ENCODE results near the gene PPM1J. TPM values are rescaled to one million over a fixed set of nuclear protein-coding genes. Genes with fewer than 3 reads are reported as not detected.
"Not testable (repeated sequence)": the region's sequence is repeated elsewhere in the genome, so short reads cannot be mapped to it uniquely, and the experiment has no call there.

The PPM1J gene
- total RNA-seq, 1 donor from 2014 or later = 1.6 TPM

- Mint-ChIP-seq H3K27me3 (ENCODE audit: unreplicated experiment) (peaks cover 7% of the 10 kb centered on the region), H3K4me3 (ENCODE audit: unreplicated experiment) (no peak overlapping the region), H3K9me3 (ENCODE audit: unreplicated experiment) (no peaks in the 10 kb centered on the region), H3K4me1 (ENCODE audit: unreplicated experiment) (peaks cover 5% of the 10 kb centered on the region), H3K27ac (ENCODE audit: unreplicated experiment) (no peak overlapping the region), H3K36me3 (ENCODE audit: low read depth, unreplicated experiment) (no peaks in the 10 kb centered on the region)
- TF ChIP-seq CTCF (IDR thresholded peaks at IDR 0.05; ENCODE audit: unreplicated experiment) = no peak
- no peak for DNase-seq (ENCODE audit: low spot score)
Measured at GRCh38 chr1:112727716-112728115, 12.6 kb upstream of the PPM1J start.

- H3K9me3 Mint-ChIP-seq (ENCODE audit: unreplicated experiment); H3K36me3 Mint-ChIP-seq (ENCODE audit: low read depth, unreplicated experiment); H3K4me1 Mint-ChIP-seq (ENCODE audit: unreplicated experiment); H3K27me3 Mint-ChIP-seq (ENCODE audit: unreplicated experiment); DNase-seq (ENCODE audit: low spot score); H3K27ac Mint-ChIP-seq (ENCODE audit: unreplicated experiment); H3K4me3 Mint-ChIP-seq (ENCODE audit: unreplicated experiment): not testable (repeated sequence)
Measured at GRCh38 chr1:112724240-112724639, 9.1 kb upstream of the PPM1J start.

DNA sequence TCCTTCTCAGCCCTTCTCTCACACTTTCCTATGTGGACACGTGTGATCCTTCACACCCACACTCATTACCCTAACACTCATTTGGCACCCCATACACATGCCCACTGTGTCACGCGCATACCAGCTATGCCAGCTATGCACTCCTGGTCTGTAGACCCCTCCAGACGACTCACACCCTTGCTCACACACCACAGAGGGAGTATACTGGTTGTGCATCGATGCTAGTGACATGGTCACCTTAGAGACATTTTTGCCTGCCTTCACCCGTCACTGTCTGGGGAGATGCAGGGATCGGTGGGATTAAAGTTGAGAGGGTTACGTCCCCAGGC is 8.3 kb upstream of the PPM1J start:
- Mint-ChIP-seq H3K9me3 (ENCODE audit: unreplicated experiment) (no peaks in the 10 kb centered on the region), H3K4me3 (ENCODE audit: unreplicated experiment) (peak overlapping the region; percentile 53), H3K27me3 (ENCODE audit: unreplicated experiment) (peaks cover 9% of the 10 kb centered on the region), H3K4me1 (ENCODE audit: unreplicated experiment) (peaks cover 7% of the 10 kb centered on the region), H3K36me3 (ENCODE audit: low read depth, unreplicated experiment) (no peaks in the 10 kb centered on the region), H3K27ac (ENCODE audit: unreplicated experiment) (no peak overlapping the region)
- TF ChIP-seq CTCF (IDR thresholded peaks at IDR 0.05; ENCODE audit: unreplicated experiment) = no peak
- DNase-seq (ENCODE audit: low spot score) = no peak

DNA sequence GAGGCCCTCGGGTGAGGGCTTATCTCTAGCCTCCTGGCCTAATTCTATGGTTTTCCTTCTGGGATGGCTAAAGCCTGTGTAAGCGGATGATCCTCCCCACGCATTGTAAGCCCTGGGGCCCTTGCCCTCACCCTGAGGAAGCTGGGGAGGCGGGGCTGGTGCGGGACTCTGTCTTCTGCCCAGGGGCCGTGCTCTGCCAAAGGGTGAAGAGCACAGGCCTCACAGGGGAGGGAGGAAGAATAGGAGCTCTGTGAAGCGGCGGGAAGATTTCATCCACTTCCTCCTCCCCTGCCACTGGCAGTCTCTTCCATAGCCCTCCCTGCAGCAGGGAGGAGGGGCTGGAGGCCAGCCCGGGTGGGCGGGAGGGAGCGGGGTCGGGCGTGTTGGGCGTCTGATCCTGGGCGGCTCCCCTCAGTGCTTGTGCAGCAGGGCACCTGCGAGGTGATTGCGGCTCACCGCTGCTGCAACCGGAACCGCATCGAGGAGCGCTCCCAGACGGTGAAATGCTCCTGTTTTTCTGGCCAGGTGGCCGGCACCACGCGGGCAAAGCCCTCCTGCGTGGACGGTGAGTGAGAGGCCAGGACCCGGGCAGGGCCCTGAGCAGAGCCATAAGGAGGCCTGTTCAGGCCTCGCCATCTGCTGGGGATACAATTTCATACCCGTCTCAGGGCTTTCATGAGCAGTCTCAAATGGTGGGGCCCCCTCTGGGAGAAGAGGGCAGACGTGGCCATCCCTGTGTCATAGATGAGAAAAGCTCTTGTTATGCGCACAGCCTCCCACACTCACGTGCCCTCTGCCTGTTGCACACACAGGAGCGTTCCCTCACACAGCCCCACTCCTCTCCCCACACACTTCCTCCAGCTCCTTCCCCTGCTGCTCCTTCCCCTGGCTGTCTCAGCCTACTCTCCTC is 7.7 kb upstream of the PPM1J start:
- H3K4me1 Mint-ChIP-seq (ENCODE audit: unreplicated experiment) = peaks cover 7% of the 10 kb centered on the region
- DNase-seq (ENCODE audit: low spot score) = no peak
- H3K9me3 Mint-ChIP-seq (ENCODE audit: unreplicated experiment) = no peaks in the 10 kb centered on the region
- peak overlapping the region; percentile 67 for H3K4me3 Mint-ChIP-seq (ENCODE audit: unreplicated experiment)
- peaks cover 7% of the 10 kb centered on the region for H3K27me3 Mint-ChIP-seq (ENCODE audit: unreplicated experiment)
- no peak for TF ChIP-seq CTCF (IDR thresholded peaks at IDR 0.05; ENCODE audit: unreplicated experiment)
- H3K36me3 Mint-ChIP-seq (ENCODE audit: low read depth, unreplicated experiment) = no peaks in the 10 kb centered on the region
- no peak overlapping the region for H3K27ac Mint-ChIP-seq (ENCODE audit: unreplicated experiment)

- no peaks in the 10 kb centered on the region for H3K36me3 Mint-ChIP-seq (ENCODE audit: low read depth, unreplicated experiment)
- TF ChIP-seq CTCF (IDR thresholded peaks at IDR 0.05; ENCODE audit: unreplicated experiment) = no peak
- H3K27ac Mint-ChIP-seq (ENCODE audit: unreplicated experiment) = no peak overlapping the region
- no peak for DNase-seq (ENCODE audit: low spot score)
- H3K4me3 Mint-ChIP-seq (ENCODE audit: unreplicated experiment) = no peak overlapping the region
- H3K4me1 Mint-ChIP-seq (ENCODE audit: unreplicated experiment) = peaks cover 7% of the 10 kb centered on the region
- H3K27me3 Mint-ChIP-seq (ENCODE audit: unreplicated experiment) = peaks cover 7% of the 10 kb centered on the region
- H3K9me3 Mint-ChIP-seq (ENCODE audit: unreplicated experiment) = no peaks in the 10 kb centered on the region
Measured at GRCh38 chr1:112721966-112722524, 6.9 kb upstream of the PPM1J start.

- not testable (repeated sequence) for H3K36me3 Mint-ChIP-seq (ENCODE audit: low read depth, unreplicated experiment); H3K4me3 Mint-ChIP-seq (ENCODE audit: unreplicated experiment); H3K4me1 Mint-ChIP-seq (ENCODE audit: unreplicated experiment); H3K9me3 Mint-ChIP-seq (ENCODE audit: unreplicated experiment); DNase-seq (ENCODE audit: low spot score); H3K27ac Mint-ChIP-seq (ENCODE audit: unreplicated experiment); H3K27me3 Mint-ChIP-seq (ENCODE audit: unreplicated experiment)
Measured at GRCh38 chr1:112721294-112721693, 6.2 kb upstream of the PPM1J start.

Data from endothelial cell (in vitro differentiated cells).